Head of caudate nucleus (tissue), 42 donors: ENCODE results near the gene GPRC5C.

Experiments used
- DNase-seq, 42 donors: peaks; one replicate each; pipeline versions ENCODE4 v3.0.0 to v3.0.0-alpha.2; 2020 to 2021; ENCODE audit warnings: mixed read lengths in 7 of 42
- intact Hi-C: fragments of 100-400 bp; cut with DNase I; formaldehyde crosslinking; loops from one replicate; pipeline ENCODE4 v1.15.0; 2022

GPRC5C gene

GRCh38 chr17:74446551-74447500 lies 14.9 kb downstream of the GPRC5C start:
- peak in 5 of 42 donors; percentile 32 to 76 (median 43) for DNase-seq
- intact Hi-C loops = no loop called here

GRCh38 chr17:74447628-74448159 lies 15.8 kb downstream of the GPRC5C start:
- DNase-seq = no peak
- intact Hi-C loops = no loop called here

- no peak for DNase-seq
- intact Hi-C loops = no loop called here
These were observed 16.9 kb downstream of the GPRC5C start for GRCh38 chr17:74448756-74449155.

DNA sequence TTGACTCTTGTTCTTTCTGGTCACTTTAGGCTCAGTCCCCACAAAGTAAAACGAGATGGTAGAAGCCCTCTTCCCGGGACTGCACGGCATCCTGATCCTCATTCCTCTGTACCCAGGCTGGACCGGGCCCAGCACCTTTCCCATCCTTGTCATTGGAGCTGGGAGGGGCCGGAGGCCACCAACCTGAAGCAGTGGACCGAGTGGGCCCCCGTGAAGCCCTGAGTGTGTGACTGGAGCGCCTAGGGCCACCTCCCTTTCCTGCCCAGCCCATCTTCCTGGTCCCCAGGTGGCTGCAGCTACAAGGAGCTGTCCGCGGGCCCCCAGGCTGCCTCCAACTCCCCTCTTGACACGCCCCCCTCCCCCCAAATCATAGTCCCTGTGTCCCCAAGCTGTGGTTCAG lies 17.4 kb downstream of the GPRC5C start:
- no peak for DNase-seq
- intact Hi-C loops = no loop called here

- DNase-seq = no peak
- intact Hi-C loops = loop anchor here (5.0 kb wide), 1 partner anchor 242 kb away; no protein-coding TSS in a partner anchor
These were observed 17.9 kb downstream of the GPRC5C start for GRCh38 chr17:74449773-74450172.

DNA sequence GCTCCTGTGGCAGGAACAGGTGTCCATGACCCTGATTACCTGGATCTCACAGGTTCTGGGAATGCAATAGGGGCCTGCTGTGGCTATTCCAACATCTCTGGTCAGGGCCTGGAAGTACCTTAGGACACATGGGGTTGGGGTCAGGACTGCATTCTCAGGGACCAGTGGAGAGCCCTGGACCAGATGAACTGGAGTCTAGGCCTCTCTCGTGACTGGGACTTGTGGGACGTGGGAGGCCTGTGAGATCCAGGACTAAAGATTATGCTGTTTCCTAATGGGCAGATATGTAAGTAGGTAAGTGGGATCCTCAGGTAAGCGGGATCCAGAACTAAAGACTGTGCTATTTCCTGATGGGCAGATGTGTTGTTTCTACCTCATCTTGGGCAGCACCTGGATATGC lies 18.3 kb downstream of the GPRC5C start:
- intact Hi-C loops = loop anchor here (5.0 kb wide), 1 partner anchor 243 kb away; no protein-coding TSS in a partner anchor
- no peak for DNase-seq

DNA sequence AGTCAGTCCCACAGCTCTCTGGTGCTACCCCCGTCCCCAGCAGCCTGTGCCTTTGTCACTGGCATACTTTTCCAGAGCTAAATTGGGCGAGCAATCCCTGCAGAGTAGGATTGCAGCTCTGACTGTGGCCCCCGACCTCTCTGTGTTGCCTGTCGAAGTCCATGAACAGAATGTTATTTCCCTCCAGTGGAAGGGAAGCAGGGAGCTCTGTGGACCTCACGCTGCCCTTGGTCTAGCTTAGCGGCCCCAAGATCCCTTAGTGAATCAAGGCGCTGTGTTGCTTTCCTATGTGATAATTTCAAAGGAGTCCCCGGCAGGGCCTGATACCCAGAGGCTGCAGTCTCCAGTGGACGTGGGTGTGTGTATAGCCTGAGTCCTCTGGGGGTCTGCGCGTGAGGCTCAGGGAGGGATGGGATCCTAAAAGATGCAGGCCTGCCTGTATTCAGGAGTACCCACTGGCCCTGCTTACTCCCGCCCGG lies 19.1 kb downstream of the GPRC5C start:
- no peak for DNase-seq
- intact Hi-C loops = loop anchor here (5.0 kb wide), 1 partner anchor 244 kb away; no protein-coding TSS in a partner anchor

- intact Hi-C loops = loop anchor here (5.0 kb wide), 1 partner anchor 244 kb away; no protein-coding TSS in a partner anchor
- no peak for DNase-seq
These were observed 19.7 kb downstream of the GPRC5C start for GRCh38 chr17:74451557-74451956.

- DNase-seq = no peak
- intact Hi-C loops = loop anchor here (5.0 kb wide), 1 partner anchor 245 kb away; no protein-coding TSS in a partner anchor
These were observed 20.3 kb downstream of the GPRC5C start for GRCh38 chr17:74452033-74452840.

DNA sequence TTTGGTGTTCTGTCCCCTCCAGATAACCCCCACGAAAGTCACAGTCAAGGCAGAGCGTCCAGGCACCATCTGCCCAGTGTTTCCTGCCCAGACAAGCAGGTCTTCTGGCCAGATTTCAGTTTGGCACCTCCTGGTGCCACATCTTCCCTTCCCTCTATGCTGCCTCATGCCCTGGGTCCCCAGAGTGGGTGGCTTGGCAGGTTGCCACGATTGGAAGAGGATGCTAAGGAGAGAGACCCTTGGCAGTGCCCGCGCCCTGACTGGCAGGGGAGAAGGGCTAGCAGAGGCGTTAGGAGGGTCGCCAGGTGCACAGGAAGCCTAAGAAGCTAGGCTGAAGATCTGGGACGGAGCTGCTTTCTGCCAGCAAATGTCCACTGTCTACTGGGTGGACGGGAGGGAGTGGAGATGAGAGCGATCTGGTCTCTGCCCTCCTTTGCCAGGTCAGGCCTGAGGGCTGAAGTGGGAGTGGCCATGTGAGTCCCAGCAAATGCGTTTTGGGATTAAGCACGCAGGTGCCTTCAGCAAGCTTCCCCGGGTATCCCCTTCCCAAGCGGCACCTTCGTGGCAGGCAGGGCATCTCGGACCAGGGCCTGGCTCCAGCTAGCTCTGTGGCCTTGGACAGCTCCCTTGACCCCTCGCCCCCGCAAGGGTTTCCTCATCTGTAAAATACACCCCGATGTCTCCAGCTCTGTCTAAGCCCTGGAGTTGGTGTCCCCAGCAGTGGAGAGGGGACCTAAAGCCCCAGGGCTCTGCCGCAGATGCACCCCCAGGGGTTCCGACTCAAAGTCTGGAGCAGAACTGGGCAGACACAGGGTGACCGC lies 21.2 kb downstream of the GPRC5C start:
- intact Hi-C loops = loop anchor here (5.0 kb wide), 1 partner anchor 246 kb away; no protein-coding TSS in a partner anchor
- DNase-seq = no peak

DNA sequence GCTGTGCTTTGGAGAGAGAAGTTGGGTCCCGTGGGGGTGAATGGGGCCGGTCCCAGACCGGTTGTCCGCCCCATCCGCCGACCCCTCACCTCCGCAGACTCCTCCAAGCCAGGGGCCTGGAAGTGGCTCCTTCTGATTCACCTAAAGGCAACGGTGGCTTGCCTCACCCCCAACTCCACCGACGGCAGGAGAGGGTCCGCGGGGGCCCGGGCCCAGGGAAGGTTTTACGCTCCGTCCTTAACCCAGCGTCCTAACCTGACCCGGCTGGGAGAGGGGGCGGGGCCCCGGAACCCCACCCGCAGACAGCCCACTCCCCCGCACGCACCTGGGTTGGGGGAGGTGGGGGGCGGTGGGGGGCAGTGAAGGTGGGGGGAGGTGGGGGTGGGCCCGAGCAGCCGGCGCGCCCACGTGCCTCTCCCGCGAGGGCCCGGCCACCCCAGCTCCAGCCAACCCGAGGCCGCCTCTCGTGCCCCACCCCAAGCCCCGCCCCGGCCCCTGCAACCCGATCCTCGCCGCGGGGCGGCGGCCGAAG lies 21.8 kb downstream of the GPRC5C start:
- DNase-seq = peak in 4 of 42 donors; percentile 18 to 91 (median 44)
- intact Hi-C loops = loop anchor here (5.0 kb wide), 1 partner anchor 246 kb away; no protein-coding TSS in a partner anchor

- intact Hi-C loops = loop anchor here (5.0 kb wide), 2 partner anchors 152 to 247 kb away; no protein-coding TSS in a partner anchor
These were observed 22.5 kb downstream of the GPRC5C start for GRCh38 chr17:74454197-74455024.

GRCh38 chr17:74455025-74455545 lies 23.2 kb downstream of the GPRC5C start:
- no peak for DNase-seq
- intact Hi-C loops = loop anchor here (5.0 kb wide), 1 partner anchor 153 kb away; no protein-coding TSS in a partner anchor

More at GRCh38 chr17:74454197-74455024, 22.5 kb downstream of the GPRC5C start:
- DNase-seq = peak in 41 of 42 donors; percentile 63 to 95 (median 89)

DNA sequence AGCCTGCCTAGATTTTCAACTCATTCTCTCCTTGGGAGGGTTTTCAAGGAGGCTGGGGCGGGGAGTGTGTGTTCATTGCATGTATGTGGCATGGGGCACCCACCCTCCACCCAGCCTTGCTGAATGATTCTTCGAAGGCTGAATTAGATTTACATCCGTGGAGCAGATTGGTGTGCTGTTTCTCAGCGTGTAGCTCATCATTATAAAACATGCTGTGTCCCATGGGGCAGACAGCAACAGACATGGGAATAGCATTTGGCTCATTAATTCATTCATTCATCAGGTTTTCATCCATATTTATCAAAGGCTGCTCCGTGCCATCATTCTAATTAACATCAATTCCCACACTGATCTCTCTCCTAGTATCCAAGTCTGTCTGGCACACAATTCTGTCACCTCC lies 23.9 kb downstream of the GPRC5C start:
- intact Hi-C loops = loop anchor here (2.0 to 5.0 kb wide), 2 partner anchors 77 to 154 kb away; no protein-coding TSS in a partner anchor
- DNase-seq = no peak

DNA sequence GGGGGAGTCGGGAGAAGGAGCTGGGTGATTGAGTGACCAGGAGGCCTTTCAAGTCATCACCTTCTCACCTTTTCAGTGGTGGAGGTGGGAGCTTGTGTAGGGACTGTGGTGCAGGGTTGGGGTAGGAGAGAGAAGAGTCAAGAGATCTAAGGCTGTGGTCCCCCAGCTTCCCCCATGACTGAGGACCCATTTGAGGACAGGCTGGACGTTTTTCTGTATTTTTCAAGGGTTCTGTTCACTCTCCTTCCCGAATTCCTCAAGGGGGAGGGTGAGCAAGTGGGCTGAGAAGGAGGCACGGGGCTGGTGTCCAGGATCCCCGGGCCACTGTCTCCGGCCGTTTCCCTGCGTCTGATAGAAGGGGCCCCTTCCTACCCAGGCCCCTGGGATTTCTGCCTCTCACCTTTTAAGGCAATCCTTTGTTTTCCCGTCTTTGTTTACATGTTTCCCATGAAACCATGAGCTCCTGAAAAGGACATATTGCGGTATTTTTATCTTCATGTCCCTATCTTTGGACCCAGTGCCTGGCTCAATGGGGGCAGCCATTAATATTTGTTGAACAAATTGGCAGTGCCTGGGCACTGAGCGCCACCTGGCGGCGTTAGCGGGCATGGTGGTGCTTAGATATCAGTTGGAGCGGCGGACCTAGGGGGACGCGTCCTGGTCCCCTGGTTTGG lies 25.4 kb downstream of the GPRC5C start:
- DNase-seq = peak; percentile 42 to 95 (median 88)
- intact Hi-C loops = loop anchor here (2.0 to 5.0 kb wide), 2 partner anchors 78 to 155 kb away; no protein-coding TSS in a partner anchor

GRCh38 chr17:74457820-74458166 lies 25.9 kb downstream of the GPRC5C start:
- intact Hi-C loops = loop anchor here (2.0 to 5.0 kb wide), 2 partner anchors 79 to 155 kb away; no protein-coding TSS in a partner anchor
- DNase-seq = no peak
